ENCODE results near the gene IP6K2. TPM values are rescaled to one million over a fixed set of nuclear protein-coding genes. Genes with fewer than 3 reads are reported as not detected.
"Not testable (repeated sequence)": the region's sequence is repeated elsewhere in the genome, so short reads cannot be mapped to it uniquely, and the experiment has no call there.

The IP6K2 gene
- total RNA-seq, 1 donor from 2014 or later, result 62.9 TPM

DNA sequence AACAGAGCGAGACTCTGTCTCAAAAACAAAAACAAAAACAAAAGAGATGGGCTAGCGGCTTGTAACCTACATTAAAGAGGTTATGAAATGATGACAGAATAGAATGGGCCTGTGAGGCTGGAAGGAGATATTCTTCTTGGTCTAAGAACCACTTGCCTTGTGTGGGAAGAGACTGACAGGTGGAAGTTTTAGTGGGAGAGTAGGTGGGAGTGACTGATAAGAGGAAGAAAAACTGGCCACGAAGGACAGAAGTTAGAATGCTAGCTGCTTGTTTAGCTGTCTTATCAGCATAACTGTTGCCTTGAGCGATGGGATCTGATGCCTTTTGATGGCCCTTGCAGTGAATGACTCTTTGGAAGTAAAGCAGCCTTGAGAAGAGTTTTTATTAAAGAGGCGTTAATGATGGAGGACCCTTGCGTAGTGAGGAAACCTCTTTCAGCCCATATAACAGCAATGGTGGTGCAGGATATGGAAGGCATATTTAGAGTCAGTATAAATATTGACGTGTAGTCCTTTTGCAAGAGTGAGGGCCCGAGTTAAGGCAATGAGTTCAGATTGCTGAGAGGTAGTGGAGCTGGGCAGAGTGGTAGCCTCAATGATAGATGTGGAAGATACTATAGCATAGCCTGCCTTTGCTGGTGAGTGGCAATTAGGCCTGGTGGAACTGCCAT, 8.3 kb upstream of the IP6K2 start:
- DNase-seq, result not testable (repeated sequence)

GRCh38 chr3:48723725-48724124, 6.7 kb upstream of the IP6K2 start:
- no peak for DNase-seq

- DNase-seq, result not testable (repeated sequence)
Observed at GRCh38 chr3:48723293-48723692, 6.3 kb upstream of the IP6K2 start.

GRCh38 chr3:48716508-48716981, 476 bp downstream of the IP6K2 start:
- DNase-seq, result peak; percentile 61

DNA sequence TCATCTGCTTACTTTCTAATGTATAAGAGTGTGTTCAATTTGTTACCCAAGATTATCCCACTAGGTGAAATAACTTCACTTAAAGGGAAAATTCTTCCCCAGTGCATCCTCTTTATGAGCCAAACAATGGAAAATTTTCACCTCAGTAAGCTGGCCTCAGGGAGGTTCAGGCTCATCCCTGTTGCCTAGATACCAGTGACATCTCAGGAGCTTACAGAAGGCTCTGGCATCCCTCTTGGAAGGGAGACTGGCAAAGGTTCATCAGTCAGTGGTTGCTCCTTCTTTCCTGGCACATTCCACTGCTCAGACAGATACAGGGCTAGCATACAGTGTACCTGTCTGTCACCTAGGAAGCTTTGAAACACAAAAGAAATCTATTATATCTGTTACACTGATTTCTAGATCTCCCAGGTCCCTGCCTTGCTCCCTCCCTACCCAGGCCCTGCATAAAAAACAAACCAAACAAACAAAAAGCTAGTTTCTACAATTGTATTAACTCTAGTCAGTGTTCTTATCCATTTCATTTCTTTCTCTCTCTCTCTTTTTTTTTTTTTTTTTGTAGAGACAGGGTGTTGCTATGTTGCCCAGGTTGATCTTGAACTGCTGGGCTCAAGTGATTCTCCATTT, 1.7 kb downstream of the IP6K2 start:
- peak; percentile 41 for DNase-seq

DNA sequence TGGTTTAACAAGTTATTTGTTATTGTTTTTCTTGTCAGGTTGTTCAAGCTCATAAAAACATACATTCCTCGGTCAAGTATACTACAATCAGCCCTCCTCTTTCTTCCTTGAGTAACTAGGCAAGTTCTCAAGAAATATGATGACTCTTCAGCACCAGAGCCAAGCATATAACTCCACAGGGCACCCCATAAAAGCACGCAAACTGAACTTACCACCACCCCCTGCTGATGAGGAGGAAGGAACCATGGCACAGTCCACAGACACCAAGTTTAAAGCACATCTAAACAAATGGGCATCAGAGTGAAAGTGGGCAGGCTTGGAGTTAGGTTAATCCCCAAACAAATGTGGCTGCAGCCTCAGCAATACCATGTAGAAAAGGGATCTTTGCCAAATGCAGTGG, 5.3 kb downstream of the IP6K2 start:
- DNase-seq, result no peak

DNA sequence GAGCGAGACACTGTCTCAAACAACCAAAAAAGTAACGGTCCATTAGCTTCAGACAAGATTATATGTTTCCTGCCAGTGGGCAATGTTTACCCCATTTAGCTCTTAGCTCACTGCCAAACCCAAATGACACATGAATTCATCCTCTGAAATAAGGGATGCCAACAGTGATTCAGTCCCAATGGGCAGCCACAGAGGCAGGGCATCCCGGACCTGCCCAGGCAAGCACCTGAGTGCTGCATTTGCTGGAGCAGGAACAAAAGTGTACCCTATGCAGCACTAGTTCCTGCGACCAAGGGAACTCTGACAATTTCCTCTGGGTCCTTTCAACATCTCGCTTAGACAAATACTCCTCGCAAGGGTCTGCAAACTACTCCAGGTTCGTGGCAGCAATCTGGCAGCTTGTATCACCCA, 8.0 kb downstream of the IP6K2 start:
- no peak for DNase-seq

GRCh38 chr3:48708481-48708889, 8.5 kb downstream of the IP6K2 start:
- DNase-seq, result no peak

DNA sequence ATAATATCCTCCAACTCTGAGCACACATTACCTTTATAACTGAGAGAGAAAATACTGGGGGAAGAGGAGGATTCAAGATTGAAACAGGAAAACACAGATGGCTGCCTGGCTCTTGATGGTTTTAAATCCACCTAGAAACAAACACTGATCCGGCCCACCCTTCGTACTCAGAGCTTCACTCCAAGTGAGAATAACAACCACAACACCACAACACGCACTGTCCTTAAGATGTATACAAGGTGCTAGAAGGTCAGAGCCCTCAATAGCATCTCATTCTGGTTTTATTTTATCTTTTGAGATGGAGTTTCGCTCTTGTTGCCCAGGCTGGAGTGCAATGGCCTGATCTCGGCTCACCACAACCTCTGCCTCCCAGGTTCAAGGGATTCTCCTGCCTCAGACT, 9.9 kb downstream of the IP6K2 start:
- no peak for DNase-seq

GRCh38 chr3:48702320-48702920, 14.6 kb downstream of the IP6K2 start:
- DNase-seq, result no peak

DNA sequence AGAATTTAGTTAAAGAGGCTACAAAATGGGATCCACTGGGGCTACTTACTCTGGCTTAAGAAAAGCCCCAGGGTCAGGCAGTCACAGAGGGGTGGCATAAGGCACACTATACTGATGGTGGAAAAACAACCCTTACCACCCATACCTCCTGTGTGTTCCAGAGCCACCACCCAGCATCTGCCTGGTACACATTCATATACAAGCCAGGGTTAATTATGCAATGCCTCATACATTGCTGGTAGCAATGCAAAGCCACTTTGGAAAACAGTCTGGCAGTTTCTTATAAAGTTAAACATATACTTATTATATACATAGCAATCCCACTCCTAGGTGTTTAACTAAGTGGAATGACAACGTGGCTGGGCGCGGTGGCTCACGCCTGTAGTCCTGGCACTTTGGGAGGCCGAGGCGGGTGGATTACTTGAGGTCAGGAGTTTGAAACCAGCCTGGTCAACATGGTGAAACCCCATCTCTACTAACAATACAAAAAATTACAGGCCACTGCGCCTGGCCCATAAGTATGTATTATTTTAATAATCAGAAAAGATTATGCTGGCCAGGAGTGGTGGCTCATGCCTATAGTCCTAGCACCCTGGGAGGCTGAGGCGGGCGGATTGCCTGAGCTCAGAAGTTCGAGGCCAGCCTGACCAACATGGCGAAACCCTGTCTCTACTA, 16.2 kb downstream of the IP6K2 start:
- no peak for DNase-seq

GRCh38 chr3:48698891-48699290, 18.1 kb downstream of the IP6K2 start:
- DNase-seq, result no peak

GRCh38 chr3:48697952-48698351, 19.1 kb downstream of the IP6K2 start:
- DNase-seq, result no peak

- DNase-seq, result no peak
Observed at GRCh38 chr3:48696601-48697000, 20.4 kb downstream of the IP6K2 start.

- DNase-seq, result no peak
Observed at GRCh38 chr3:48696156-48696555, 20.9 kb downstream of the IP6K2 start.

GRCh38 chr3:48695393-48695753, 21.6 kb downstream of the IP6K2 start:
- DNase-seq, result peak; percentile 56

GRCh38 chr3:48694610-48695392, 22.2 kb downstream of the IP6K2 start:
- peak; percentile 53 for DNase-seq

DNA sequence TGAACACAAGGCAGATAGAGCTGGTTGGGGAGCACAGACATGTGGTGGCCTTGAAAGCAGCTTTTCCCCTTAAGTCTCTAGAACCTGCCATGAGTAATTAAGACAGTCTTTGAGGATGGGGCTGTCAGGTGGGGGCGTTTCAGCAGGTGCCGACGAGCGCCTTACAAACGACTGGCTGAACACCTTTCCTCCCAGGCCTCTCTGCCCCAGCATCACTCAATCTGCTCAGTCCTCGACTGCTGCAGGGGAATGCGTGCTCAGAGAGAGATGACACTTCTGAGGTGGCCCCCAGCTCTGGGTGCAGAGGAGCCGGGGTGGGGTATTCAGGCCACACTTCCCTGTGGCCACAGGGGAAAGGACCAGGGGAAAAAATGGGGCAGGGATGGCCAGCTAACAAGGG, 23.2 kb downstream of the IP6K2 start:
- DNase-seq, result no peak

DNA sequence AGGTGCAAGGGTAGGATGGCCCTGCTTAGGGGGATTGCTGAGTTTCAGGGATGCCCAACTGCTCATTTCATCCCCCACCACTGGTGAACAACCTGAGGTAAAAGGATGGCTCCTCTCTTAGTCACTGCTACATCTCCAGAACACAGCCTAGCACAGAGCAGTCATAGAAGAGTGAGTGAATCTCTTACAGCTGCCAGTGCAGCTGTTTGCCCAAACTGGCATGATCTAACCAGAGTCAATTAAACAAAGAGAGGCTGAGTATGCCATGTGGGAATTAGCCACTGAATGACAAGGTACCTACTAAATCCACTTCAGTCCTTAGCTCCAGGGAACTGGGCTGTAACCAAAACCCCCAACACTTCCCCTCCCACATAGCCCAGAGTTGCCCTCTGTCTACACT, 24.5 kb downstream of the IP6K2 start:
- DNase-seq, result peak; percentile 28

GRCh38 chr3:48690846-48691458, 26.1 kb downstream of the IP6K2 start:
- DNase-seq, result no peak

DNA sequence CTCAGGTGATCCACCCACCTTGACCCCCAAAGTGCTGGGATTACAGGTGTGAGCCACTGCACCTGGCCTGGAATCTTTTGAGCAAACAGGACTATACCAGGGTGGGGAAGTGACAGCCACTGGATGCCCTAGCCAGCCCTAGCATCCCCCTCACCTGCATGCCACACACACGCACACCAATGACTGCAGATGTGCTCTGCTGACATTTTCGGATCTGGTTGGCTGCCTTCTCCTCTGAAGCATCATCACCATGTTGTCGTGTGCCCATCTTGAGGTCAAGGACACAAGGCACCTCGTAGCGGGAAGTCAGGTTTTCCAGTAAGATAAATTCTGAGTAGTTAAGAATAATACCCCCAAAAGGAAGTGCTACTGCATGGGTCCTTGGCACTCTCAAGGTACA, 27.6 kb downstream of the IP6K2 start:
- DNase-seq, result no peak

DNA sequence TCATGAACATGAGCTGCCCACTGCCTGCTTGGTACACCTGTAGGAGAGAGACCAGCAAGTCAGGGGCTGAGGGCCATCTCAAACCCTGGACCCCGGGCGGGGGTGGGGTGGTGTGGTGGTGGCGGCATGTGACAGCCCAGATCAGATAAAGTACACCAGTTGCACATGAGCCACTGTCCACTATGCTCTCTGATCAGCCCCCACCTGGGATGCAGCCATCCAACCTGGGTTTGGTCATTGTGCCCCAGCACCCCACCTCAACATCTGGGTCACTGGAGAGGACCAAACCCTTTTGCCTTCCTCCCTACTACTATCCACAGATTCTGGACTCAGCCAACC, 28.3 kb downstream of the IP6K2 start:
- no peak for DNase-seq
